GM19025 (cell line): ENCODE measurements around the gene MAP3K6.

ENCODE experiments used
- ATAC-seq: cut with Tn5 transposase; IDR thresholded peaks from one replicate; pipeline ENCODE4 v1.9.1; 2021; ENCODE audit warnings: mild to moderate bottlenecking, low read depth, moderate library complexity; ENCODE audit not compliant: unreplicated experiment

Gene MAP3K6

GRCh38 chr1:27307874-27308598 lies 58.7 kb downstream of the MAP3K6 start:
- ATAC-seq: no peak

GRCh38 chr1:27306892-27307761 lies 59.6 kb downstream of the MAP3K6 start:
- ATAC-seq: no peak

- ATAC-seq: no peak
Measured at GRCh38 chr1:27306071-27306470, 60.7 kb downstream of the MAP3K6 start.
